ENCODE measurements around the gene ST7L.

GRCh38 chr1:112522621-112523020, 96.3 kb downstream of the ST7L start:
- TF ChIP-seq POLR2AphosphoS5 (IDR thresholded peaks at IDR 0.05; ENCODE audit: insufficient read depth, low read depth, low read length), result no peak
- TF ChIP-seq EZH2 (IDR thresholded peaks at IDR 0.05; ENCODE audit: borderline replicate concordance, low read depth, low read length, severe bottlenecking), result no peak
- TF ChIP-seq CTCF (IDR thresholded peaks at IDR 0.05; ENCODE audit: extremely low read depth in 1 of 2, insufficient read depth in 1 of 2, low read depth in 1 of 2, low read length in 2 of 2), result no peak
- TF ChIP-seq POLR2A (IDR thresholded peaks at IDR 0.05; ENCODE audit: low read depth, low read length), result no peak
- no peak for TF ChIP-seq MYC (IDR thresholded peaks at IDR 0.05; ENCODE audit: low read depth, low read length)
- TF ChIP-seq FOS (IDR thresholded peaks at IDR 0.05; ENCODE audit: borderline replicate concordance, insufficient read depth, low read length), result no peak
- no peak for TF ChIP-seq JUN (IDR thresholded peaks at IDR 0.05; ENCODE audit: borderline replicate concordance, insufficient read depth, insufficient read length, low read depth)
